ENCODE data around the gene IQGAP2.

Gene IQGAP2

DNA sequence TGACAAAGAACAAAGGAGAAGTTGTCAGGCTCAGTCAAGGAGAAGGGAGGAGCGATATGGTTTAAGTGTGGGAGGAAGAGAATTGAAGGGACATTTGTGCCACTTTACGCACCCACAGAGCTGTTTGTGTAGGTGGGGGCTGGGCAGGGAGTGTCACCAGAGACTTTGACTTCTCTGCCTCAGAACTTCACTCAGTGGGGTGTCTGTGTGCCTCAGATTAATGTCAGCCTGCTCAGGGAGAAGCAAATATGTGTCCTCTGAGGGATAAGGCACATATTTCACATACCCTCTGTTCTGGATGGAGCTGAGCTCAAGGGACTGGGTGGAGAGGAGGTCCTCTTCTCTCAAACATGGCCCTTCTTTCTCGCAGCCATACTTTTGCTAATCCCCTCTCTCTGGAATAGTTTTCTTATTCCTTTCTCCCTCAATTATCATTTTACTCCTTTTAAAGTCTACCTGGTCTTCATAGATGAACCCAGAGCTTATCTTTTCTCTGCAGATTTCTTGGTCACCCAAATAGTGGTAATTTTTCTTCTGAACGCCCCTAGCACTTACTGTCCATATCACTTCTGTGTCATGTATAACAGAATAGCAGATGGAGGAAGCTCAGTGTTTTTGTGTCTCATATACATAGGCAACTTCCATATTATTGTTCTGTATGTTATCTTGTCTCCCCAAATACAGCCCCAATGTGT, 77.0 kb downstream of the IQGAP2 start:
- no peak for DNase-seq

DNA sequence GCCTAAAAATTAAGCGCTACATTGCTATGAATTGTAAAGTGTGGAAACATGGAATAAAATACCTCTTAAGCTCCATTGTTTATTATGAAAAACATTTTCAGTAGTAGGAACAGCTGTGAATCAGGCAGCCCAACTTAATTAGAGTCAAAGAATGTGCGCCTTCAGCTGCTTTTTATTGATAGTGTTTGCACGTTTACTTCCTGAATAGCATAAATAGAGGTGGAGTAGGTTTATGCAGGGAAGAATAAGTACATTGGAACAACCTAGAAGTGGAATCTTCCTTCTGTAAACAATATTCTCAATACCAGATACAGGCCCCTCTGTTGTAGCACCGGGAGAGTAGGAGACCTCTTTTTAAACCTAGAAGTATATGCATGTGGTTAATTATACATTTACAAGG, 79.9 kb downstream of the IQGAP2 start:
- no peak for DNase-seq

DNA sequence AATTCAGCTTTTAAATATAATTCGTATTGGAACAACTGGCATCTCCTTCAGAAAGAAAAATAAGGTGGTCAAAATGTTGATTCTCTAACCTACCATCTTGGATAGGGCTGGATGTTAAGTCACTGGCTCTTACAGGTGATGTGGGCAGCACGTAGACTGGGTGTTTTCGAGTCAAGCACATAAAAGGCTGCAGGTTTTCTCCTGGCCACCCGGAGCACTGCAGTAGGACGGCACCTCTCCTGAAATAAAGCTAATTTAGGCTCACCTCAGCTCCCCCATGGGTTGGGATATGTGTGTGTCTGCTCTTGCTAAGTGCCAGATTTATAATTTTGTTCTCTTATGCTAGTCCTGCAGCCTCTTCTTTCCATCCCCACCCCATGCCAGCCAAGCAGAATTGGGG, 80.3 kb downstream of the IQGAP2 start:
- no peak for DNase-seq

DNA sequence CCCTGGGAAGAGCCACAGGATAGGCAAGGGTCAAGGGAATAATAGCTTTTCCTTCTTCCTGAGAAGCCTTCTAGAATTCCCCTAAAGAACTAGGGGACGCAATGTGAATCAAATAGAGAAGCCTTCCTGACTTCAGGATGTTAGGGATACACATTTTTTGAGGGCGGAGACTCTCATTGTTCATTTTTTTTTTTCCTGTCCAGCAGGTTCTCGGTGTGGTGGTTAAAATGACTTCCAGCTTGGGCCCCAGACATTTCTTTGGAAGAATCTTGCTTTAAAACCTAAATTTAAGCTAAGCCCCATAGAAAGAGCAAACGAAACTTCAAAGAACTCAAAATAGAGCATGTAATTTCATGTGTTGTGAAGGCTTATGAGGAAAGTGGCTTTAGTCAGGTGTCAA, 80.8 kb downstream of the IQGAP2 start:
- no peak for DNase-seq

DNA sequence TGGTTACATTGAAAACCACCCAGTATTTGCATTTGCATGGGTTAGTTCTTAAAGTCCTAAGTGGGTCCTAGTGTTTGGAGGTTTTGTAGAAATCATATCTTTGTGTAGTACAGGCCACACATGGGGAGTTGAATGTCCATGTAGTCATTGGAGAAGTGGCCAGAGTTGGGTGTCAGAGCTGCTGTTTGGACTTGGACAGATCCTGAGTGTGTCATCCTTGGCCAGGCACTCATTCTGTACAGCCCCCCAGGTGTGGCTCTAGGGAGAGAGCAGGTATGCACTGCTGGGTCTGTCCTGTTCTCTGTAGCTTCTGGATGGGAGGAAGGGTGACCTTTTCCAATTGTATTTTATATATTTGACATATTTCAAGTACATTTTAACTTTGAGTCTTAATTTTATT, 82.4 kb downstream of the IQGAP2 start:
- DNase-seq: no peak

DNA sequence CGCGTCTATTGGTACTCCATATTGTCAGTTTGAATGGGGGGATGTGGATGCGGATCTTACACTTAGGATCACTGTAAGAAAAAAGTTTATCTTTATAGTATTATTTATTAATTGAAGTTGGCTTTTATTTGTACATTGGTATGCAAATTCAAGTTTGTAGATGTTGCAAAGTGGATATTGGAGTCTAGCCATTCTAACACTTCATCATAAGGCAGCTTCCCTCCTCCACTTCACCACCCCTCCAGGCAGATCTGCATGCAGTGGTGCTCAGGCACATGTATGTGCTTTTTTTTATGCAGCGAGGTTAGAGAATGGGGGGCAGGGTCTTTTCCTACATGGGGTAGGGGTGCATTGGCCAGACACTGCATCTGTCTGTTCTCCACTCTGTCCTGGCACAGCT, 84.3 kb downstream of the IQGAP2 start:
- no peak for DNase-seq

DNA sequence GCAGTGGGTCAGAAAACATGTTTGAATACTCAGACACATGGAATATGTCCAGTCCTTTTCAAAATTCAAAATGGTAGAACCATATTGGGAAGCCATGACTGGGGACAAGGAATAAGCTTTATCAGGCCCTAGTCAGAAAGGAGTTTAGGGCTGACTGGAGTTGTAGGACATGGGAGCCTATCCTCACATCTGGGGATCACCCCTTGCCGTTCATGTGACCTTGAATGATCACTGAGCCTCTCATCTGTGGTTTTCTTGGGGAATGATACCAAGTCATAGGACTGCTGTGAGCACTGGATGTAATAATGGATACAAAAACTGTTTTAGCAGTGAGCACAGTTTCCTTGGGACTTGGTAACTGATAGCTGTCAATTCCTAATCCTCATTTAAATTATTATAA, 84.7 kb downstream of the IQGAP2 start:
- no peak for DNase-seq

DNA sequence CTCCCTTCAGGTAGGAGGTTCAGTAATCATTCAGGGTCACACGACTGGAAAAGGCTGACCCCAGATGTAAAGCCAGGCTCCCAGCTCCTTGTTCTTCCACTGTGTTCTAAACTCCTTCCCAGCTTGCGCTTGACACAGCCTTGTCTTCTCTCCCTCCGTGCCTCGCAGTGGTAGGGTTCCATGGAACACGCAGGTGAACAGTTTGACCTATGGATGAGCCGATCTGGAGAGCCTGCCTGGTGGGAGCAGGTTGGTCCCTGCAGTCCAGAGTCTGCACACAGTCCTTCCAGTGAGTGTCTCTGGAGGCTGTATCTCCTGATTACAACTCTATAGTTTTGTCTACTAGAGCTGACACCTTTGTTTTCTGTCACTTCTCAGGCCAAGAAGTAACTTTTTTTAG, 85.9 kb downstream of the IQGAP2 start:
- no peak for DNase-seq

DNA sequence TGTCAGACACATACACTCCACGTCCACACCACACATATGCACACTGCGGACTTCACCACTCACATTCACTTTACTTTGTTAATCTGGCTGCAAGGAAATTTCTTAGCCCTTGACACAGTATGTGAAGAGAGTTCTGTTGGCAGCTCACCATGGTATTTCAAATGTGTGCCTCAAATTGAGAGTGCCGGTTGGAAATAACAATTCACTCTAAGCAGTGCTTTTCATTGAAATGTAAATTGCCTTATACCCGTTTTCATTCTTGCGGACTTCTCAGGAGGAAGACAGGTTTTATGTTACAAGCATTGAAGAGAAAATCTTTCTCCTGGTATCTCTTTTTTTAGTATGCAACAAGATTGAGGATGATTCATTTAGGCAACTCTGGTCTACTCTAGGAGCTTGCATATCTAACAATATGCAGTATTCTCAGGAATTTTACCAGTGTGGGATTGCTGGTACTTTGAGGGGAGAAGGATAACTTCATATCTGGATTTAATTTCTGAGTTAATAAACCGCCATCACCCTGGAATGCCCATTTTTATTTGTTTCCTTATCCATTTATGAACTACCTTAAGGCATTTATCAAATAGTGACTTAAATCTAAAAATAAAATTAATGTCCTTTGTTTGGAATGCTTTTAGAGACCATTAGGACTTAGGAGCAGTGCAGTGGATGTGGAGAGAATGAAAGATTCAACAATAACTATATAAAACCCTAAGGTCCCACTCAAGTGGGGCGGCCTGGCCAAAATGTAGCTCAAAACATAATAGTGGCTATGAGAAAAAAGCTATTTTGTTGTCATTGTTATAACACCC, 87.0 kb downstream of the IQGAP2 start:
- DNase-seq: no peak

DNA sequence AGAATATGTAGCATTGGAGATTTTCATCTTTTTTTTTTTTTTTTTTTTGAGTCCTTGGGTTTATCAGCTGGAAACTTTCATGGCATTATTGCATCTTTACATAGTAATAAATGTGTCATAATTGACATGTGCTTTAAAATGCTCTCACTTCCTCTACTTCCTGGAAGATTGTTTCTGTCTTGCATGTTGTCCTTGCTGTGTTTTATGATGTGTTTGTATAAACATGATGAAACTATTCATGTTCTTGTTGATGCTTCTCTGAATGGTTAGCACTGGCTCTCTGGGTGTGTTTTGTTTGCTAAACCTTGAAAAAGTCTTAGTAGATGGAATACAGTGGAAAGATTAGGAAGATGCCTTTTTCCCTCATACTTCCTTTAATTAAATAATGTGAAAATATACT, 87.9 kb downstream of the IQGAP2 start:
- no peak for DNase-seq

DNA sequence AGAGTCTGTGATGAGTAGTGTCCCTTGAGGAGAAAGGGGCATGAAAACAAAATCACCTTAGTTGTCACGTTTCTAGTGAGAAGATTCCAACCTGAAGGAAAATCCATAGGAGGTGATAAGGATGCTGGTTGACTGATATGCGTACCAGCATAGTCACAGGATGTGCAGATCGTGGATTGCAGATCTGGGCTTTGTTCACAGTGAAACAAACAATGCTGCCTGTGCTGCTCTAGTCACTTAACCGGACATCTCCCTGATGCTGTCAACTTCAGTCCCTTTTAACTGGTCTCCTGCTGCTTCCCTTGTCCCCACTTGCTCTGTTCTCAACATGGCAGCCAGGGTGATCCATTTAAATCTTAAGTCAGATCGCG, 89.7 kb downstream of the IQGAP2 start:
- no peak for DNase-seq

DNA sequence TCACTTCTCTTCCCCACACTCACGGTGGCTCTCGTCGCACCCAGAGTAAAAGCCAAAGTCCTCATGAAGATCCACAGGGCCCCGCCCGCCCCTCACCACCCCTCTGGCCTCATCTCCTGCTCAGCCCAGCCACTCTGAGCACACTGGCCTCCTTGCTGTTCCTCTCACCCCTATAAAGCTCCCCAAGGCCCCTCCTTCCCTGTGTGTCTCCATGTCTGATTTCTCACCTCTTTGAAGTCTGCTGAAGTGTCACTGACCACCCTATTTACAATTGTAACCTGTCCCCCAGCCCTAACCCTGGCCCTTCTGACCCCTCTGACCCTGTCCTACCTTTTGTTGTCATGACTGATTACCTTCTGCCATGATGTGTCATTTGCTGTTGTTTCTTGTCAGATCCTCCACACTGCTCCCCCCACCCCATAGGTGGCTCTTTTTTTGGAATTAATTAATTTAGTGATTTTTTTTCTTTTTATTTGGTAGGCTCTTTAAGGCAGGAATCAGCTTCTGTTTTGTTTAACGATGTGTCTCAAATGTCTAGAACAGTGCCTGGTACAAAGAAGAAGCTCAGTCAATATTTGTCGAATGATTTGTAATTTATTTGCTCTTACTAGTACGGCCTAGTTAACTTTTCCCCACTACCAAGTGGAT, 90.2 kb downstream of the IQGAP2 start:
- DNase-seq: peak; percentile 6

DNA sequence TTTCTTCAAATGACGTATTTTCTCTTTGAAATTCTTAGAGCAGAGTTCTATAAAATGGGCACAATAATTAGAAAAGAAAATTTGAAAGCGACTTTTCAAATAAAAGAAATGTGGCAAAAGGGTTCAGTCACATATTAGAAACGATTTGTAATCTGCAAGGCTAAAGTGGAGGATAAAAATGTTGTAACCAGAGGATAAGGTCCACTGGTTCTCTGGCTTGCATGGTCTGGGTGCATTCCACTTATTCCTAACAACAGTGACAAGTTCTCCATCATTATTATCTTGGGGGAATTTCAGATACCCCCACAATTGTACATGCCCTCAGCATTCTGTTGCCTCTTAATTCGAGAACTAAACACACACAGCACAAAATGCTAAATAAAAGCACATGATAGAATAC, 91.1 kb downstream of the IQGAP2 start:
- no peak for DNase-seq

DNA sequence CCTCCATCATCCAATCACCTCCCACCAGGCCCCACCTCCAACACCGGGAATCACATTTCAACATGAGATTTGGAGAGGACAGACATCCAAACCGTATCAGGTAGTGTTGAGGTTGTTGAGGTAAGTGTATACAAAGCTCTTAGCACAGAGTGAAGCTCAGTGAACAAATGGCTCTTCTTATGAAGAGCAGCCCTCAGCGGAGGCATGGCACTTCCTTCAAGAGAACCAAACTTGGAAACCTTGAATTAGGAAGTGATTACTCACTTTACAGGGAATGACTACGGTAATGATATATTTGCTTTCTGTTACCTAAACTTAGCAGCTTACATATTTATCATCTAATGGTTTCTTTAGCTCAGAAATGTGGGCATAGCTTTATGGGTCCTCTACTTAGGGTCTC, 92.8 kb downstream of the IQGAP2 start:
- no peak for DNase-seq

DNA sequence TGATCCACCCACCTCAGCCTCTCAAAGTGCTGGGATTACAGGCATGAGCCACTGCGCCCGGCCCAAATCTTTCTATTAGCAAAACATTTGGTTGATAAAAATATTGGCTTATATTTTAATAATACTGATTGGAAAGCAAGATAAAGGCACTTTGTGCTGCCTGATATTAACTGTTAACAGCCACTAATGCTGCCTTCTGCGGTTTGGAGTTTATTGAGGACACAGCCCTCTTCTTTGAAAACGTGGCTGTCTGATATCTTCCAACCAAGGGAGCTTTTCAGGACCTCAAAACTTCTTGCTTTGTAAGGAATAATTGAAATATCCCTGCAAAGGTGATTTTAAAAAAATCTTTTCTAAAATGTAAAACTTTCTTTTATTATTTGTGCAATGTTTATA, 94.0 kb downstream of the IQGAP2 start:
- DNase-seq: no peak

DNA sequence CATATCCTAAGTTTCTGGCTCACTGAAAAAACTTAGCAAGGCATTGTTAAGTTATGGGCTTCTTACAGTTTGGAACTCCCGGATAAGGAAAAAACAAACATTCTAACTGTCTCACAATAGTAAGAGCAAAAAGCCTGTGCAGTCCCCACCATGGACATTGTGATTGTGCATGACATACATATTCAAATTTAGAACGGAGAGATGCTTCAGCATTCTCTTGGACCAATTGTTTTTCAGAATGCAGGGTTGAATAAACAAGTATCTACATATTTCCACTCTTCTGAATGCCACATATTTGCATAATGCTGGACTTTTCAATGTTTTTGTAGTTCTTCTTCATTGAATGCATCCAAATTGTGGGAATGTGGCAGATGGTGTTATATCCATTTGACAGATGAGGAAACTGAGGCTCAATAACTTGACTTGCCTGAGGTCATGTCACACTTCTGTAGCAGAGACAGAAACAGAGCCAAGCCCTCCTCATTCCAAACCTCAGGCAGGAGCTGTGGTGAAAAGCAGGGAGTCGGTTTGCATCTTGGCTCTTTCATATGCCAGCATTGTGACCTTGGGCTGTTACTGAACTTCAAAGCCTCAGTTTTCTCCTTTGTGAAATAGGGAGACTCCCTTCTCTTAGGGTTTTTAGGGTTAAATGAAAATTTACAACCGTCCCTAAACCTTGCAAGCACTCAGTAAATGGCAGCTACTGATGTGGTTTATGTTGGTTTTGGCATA, 95.1 kb downstream of the IQGAP2 start:
- no peak for DNase-seq

DNA sequence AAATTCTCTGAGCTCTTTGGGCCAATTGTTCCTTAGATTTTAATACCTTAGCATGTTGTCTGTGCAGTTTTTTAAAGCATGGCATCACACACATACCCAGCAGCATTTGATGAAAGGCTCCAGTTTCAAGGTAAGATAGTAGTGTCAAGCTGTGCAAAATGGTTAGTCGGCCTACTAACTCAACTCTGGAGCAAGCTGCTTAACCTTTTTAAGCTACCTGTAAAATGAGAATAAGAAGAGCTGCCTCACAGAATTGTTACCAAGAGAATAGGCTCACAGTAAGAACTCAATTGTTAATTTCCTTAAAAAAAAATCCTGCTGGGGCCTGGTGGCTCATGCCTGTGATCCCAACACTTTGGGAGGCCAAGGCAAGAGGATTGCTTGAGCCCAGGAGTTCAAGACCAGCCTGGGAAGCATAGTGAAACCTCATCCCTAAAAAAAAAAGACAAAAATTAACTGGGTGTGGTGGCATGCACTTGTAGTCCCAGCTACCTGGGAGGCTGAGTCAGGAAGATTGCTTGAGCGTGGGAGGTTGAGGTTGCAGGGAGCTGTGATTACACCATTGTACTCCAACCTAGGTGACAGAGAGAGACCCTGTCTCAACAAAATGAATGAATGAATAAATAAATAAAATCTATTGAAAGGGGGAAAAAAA, 96.5 kb downstream of the IQGAP2 start:
- DNase-seq: no peak

DNA sequence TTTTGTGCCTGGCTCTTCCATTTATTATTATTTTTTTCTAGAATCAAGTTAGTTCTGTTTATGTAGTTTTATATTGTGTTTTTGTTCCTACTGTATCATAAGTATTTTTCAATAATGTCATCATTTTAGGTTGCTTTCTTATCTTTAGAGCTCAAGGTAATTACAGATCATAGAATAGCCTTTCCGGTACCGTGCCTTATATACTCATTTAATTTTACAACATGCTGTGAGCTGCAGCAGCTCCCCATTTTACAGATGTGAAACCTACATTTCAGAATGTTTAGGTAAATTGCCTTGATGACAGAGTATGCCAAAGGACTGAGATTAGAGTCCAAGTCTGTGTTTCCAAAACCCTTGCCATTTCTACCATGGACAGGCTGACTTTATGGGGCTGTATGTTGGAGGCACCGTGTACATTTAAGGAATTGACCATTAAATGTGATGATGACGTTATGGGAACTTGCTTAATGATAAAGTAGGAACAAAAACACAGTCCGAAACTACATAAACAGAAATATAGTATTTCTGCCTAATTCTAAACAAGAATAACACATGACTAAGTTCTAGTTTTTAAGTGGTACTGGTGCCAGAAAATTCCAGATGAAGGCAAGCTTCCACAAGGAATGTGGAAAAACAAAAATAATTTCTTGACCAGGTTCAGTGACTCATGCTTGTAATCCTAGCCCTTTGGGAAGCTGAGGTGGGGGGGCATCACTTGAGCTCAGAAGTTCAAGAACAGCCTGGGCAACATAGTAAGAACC, 97.7 kb downstream of the IQGAP2 start:
- DNase-seq: no peak

DNA sequence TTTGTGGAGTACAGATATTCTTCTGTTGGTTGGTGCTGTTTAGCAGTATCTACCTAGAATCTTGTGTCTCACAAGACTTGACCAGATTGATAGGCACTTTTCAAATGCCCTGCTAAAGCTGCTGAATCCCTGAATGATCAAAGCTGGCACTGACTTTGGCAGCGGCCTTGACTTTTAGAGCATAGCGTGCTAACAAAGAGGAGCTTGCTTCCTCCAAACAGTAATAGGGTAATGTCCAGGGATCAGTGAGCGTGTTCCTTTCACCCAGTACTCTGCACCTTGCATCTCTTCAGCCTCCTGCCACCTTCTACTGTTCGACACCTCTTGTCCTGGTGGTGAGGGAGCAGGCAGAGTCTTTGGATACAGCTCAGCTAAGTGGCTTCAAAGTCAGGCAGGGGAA, 100.8 kb downstream of the IQGAP2 start:
- DNase-seq: no peak

DNA sequence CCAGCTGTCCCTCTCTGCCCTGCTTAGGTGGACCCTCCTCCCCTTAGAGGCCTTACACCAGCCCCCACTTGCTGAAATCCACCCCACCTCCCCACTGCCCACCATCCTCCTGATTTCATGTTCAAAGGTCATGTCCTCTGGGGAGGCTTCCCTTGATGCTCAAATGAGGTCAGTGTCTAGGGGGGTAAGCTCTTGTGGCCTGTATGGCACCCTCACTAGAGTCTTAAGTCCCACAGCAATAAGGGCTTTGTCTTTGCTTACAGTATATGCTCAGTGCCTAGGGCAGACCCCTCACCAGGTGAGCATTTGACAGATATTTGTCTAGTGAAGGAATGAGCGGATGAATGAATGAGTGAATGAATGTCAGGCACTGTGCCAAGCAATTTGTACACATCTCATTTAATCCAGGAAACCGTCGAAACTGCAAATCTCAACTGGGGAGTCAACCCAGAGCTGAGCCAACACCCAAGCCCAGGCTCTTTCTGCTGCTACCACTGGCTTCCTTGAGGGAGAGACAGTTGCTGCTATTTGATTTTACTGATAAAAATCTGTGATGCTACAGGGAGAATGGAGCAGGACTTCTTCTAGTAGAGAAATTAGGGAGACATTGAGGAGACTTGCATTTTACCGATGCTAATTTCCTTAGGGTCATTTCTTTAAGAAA, 101.9 kb downstream of the IQGAP2 start:
- DNase-seq: no peak

DNA sequence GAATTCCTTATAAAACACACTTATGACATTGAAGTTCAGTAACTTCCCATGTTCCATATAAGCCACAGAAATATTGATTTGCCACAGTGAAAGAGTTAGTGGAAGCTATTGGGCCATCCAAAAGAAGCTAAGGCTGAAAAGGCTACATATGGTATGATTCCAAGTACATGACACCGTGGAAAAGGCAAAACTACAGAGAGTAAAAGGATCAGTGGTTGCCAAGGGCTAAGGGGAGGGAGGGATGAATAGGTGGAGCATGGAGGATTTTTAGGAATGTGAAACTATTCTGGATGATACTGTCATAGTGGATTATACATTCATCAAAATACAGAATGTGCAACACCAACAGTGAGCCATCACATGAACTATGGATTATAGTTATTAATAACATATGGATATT, 110.4 kb downstream of the IQGAP2 start:
- DNase-seq: no peak

DNA sequence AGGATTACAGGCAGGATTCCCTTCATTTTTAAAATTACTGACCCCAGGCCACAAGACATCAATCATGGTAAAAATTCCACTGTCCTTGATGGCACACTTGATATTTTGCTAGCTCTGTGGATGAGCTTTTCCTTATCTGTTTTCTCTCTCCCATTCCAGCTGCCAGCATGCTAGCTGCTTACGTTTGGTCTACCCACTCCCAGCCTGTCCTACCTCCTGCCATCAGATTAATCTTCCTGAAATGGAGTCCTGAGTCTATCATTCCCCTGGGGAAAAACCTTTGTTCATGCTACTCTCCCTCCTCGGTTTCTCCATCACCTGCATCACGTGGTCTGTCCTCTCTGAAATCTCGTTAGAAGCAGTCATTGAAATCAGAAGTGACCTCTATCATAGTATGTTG, 111.2 kb downstream of the IQGAP2 start:
- no peak for DNase-seq
